HG02798 (cell line): Measurements from ENCODE around the gene C1QB.
"Not testable (repeated sequence)": the region's sequence is repeated elsewhere in the genome, so short reads cannot be mapped to it uniquely, and the experiment has no call there.

Source experiments
- ATAC-seq: cut with Tn5 transposase; IDR thresholded peaks from one replicate; pipeline ENCODE4 v1.9.1; 2021; ENCODE audit warnings: mild to moderate bottlenecking; ENCODE audit not compliant: unreplicated experiment, poor library complexity

Gene C1QB

DNA sequence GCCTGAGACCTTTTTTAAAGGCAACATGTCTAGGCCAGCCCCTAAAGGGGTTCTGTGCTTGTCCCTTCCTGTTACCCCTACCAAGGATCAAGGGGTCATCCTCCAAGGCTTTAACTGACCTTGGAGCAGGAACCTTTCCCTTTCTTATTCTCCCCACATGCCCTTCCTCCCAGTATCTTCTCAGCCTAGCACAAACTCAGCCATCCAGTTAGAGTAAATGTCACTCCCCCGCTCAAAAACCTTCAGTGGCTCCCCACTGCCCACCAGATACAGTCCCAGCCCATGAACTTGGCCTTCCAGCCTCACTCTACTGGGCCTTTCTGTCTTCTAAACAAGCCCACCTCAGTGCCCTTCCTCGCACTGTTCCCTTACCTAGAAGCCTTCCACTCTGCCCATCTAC is 8.8 kb downstream of the C1QB start:
- no peak for ATAC-seq

DNA sequence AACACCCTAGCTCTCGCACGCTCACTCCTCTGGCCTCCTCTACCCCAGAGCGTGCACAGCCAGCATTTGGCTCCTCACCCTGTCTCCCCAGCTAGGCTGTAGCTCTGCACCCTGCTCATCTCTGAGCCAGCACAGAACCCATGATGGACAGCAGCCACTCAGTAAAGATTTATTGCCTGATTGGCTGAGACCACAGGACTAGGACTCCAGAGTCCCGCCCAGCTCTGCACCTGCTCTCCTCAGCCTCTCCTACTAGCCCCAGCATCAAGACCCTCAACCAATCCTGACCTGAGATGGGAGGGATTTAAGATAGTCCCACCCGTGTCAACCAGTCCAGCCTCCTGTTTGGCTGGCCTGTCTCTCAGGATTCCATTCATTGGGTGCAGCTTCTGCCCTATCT is 9.3 kb downstream of the C1QB start:
- no peak for ATAC-seq

DNA sequence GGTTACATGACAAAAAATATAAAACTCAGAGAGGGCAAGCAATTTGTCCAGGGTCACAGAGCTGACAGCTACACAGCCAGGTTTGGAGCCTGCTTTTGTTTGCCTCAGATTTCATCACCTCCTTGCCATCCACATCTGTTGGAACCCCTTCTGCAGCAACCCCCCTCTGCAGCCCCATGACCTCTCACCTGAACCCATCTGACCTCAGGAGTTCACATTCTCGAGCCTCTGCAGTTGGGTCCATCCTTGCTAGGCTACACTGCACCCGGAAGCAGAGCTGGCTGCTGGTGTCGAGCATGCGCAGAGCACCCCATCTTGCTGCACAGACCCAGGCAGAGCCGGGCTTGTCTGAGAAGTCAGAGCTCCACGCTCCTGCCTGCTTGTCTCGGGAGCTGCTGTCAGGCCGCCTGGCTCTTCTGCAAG is 10.0 kb downstream of the C1QB start:
- ATAC-seq: no peak

DNA sequence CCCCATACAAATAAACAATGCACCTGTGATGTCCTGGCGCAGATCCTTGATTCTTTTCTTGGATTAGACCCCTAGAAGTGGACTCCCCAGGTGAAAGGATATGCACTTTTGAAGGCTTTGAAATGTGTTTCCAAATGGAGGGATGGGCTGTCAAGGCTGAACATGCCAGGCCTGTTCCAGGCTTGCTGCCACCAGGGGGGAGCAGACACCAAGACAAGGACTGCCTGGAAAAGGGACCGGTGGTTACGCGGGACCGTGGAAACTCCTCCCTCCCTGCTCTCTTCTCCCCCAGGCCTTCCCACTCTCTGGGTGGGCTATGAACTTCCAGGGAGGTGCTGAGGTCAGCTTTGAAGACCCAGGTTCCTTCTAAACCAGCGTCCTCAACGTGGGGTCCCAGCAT is 12.7 kb downstream of the C1QB start:
- no peak for ATAC-seq

DNA sequence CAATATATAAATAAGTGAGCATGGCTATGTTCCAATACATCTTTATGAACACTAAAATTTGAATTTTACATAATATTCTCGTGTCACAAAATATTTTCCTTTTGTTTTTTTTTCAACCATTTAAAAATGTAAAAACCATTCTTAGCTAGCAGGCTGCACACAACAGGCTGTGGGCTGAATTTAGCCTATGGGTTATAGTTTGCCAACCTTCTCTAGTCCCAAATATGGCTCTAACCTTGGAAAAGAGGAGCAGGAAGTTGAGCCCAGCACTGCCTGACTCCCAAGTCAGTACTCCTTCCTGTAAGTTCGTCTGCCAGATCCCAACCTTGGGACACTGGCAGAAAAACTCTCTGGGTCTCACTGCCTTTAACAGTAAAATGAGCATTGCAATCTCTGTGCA is 13.4 kb downstream of the C1QB start:
- ATAC-seq: no peak

DNA sequence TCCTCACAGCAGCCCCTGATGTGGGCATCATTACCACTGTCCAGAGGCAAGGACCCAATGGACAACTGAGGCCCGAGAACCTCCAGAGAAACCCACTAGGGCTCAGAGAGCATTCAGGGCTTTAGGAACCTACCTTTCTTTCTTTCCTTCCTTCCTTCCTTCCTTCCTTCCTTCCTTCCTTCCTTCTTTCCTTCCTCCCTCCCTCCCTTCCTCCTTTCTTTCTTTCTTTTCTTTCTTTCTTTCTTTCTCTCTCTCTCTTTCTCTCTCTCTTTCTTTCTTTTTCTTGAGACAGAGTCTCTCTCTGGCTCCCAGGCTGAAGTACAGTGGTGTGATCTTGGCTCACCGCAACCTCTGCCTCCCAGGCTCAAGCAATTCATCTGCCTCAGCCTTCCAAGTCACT is 15.8 kb downstream of the C1QB start:
- not testable (repeated sequence) for ATAC-seq

DNA sequence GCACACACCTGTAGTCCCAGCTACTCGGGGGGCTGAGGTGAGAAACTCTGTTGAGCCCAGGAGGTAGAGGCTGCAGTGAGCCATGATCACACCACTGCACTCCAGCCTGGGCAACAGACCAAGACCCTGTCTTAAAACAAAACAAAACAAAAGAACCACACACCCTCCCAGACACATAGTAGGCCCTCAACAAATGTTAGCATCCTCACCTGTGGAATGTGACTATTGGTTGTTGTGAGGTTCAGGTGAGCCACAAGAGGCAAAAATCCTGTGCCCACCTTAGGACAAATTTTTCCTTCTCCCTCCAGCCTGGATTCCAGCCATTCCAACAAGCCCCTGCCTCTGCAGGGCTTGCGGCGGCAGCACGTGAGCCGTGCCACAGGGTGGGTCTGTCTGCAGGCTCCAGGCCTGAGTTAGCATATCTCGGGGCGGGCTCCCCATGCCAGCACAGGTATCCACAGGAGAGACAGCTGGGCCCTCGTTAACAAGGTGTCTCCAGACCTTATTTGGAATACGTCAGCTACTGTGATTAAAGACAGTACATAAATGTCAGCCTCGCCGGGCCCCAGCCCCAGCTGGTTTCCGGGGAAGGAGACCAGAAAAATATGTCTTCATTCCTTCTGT is 17.4 kb downstream of the C1QB start:
- ATAC-seq: no peak

DNA sequence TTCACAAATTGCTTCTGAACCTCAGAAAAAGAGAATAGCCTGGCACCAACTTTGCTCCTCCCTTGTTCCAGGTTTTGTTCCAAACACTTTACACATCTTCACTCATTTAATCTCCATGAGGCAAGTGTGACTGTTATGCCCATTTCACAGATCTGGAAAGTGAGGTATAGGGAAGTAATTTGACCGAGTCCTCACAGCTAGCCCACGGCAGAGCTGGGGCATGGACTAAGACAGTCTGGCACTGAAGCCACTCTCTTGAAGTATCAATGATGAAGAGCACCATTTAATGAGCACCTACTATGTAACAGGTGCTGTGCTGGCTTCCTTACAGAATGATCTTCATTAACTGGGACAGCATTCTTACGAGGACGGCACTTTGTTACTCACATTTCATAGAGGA is 19.0 kb downstream of the C1QB start:
- no peak for ATAC-seq

DNA sequence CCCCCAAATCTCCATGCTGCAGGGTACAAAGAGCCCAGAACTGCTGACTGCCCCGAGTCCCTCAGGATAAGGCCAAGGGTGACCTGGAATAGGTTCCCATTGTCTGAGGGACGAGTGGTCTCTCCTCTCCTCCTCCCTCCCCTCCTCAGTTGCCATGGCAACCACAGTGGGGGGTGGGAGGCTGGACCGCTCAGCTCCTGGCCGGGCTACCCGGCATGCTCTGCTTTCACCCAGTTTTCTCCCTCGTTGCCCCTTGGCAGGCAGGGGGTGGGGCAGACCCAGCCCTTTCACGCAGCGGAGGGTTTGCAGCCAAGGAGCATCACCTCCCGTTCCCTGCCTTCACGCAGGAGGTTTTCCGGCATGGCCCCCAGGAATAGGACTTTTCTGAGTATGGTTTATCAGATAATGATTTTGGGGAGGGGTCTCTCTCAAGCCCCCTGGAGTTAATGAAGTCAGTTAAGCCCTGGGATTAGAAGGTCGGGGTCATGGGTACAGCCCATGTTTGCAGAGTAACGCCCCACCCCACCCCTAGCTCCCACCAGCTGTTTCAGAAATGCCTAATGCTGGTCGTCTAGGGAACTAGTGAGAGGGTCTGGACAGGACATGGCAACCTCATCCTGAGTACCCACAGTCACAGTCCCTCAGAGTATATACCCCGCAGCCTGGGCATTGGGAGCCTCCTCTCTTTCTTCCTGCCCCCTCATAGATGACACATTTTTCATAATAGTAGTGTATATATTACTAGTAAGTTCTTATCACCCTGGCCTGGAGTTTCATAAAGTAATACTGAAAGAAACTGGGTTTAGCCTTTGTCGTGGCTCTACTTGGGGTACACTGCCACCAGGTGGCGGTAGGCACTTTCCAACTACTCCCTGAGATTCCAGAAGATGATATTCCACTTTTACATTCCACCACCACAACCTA is 20.7 kb downstream of the C1QB start:
- ATAC-seq: no peak

DNA sequence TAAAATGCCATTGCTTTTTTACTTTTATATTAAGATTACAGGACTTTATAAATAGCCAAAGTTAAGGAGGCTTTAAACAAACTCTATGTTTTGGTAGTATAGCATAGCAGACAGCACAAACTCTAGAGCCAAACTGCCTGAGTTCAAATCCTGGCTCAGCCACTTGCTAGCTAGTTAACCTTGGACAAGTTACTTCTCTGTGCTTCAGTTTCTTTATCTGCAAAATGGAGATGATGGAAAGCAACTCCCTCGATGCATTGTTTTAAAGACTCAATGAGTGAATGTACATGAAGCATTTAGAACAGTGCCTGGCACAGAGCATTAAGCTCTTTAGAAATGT is 21.3 kb downstream of the C1QB start:
- no peak for ATAC-seq

DNA sequence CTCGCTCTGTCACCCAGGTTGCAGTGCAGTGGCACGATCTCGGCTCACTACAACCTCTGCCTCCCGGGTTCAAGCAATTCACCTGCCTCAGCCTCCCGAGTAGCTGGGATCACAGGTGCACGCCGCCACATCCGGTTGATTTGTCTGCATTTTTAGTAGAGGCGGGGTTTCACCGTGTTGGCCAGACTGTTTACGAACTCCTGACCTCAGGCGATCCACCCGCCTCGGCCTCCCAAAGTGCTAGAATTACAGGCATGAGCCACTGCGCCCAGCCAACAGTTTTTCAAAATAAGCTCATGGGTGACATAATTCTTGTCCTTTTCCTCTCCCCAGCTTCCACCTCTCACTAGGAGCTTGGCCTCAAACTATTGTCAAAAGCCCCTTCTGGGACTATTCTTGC is 23.1 kb downstream of the C1QB start:
- not testable (repeated sequence) for ATAC-seq

DNA sequence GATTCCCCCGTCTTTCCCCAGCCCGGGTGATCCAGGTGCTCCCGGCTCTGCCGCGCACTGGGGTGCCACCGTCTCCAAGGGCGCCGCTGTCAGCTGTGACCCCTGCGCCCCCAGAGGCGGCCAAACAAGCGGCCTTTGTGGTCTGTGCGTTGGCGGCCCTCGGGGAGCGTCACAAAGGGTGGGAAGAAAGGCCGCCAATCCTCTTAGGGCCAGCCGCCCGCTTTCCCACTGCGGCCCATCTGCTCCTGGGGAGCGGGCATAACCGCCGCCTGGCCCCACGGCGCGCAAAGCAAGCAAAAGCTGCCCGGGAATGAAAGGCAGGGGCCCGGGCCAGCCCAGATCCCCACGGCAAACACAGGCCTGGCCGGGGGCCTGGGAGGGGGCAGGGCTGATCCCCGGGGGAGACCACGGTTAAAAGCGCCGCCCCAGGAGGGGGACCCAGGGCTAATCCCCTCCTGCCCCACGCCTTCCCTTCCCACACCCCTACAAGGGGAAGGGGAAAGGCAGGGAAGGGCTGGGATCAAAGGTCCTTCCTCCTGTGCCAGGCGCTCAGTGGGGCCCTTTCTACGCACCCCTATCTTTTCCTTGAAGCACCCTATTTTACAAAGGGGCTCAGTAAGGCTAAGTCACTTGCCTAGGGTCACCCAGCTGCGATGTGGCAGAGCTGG is 24.0 kb downstream of the C1QB start:
- ATAC-seq: no peak

DNA sequence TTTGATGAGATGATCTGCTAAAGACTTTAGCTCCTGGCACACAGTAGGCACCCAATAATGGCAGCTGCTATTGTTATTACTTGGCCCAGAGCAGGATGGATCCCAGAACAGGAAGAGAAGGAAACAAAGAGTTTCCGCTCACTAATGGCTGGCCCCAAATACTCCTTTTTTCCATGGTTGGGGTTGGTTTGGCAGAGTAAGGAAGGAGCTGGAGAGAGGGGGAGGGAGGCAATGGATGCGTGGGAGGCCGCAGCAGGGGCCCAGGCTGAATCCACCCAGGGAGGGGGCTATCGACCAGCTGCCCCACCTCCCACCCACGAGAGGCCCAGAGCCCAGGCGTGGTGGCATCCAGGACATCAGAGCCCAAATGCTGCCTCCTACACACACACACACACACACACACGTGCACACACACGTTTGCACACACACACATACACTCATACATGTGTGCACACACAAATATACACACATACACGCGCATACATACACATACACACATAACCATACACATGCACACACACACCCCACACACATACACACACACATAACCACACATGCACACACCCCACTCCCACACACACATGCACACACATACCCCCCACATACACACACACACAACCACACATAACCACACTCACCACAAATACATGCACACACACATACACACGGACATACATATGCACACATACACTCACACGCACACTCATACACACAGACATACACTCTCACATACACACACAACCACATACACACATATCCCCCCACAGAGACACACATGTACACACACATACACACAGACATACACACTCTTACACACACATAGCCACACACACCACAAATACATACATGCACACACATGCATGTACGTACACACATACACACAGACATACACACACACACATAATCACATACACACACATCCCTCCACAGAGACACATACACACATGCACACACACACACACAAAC is 25.2 kb downstream of the C1QB start:
- no peak for ATAC-seq

DNA sequence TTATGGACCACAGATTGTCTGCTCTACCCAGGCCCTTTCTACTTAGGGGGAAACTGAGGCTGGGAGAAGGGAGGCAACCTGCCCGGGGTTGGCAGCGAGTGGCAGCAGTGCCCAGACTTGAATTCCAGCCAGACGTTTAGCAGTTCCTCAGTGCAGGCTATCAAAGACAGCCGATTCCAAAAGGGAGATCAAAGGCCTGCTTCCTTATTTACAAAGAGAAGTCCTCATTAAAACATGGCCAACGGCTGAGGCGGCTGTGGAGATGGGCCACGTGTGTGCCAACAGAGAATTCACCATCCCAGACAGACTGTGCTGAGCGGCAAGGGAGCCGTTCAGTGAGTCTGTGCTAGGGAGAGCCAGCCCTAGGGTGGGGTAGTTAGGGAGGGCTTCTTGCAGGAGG is 27.7 kb downstream of the C1QB start:
- no peak for ATAC-seq

DNA sequence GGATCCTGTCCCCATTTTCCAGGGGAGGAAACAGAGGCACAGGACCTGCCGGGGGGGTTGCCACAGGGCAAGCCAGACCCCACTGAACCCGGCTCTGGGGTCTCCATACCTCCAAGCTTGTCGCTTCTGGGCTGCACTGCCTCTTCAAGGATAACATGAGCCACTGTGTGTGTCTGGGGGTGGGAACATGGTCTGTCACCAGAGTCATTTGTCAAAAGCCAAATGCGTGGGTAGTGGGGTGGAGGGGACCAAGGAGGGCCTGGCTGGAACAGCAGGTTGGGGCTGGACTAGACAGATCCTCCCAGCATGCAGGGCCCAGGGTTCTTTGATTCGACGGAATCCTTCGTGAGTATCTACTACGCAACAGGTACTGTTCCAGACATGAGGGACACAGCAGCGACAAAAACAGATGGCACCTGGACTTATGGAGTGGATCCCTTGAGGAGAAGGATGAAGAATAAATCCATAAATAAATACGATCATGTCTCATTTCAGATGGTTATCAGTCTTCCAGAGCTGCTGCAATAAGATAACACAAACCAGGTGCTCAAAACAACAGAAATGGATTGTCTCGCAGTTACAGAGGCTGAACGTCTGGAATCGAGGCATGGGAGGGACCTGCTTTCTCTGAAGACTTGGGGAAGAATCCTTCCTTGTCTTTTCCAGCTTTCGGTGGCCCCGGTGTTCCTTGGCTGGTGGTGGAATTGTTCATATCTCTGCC is 28.7 kb downstream of the C1QB start:
- ATAC-seq: no peak

DNA sequence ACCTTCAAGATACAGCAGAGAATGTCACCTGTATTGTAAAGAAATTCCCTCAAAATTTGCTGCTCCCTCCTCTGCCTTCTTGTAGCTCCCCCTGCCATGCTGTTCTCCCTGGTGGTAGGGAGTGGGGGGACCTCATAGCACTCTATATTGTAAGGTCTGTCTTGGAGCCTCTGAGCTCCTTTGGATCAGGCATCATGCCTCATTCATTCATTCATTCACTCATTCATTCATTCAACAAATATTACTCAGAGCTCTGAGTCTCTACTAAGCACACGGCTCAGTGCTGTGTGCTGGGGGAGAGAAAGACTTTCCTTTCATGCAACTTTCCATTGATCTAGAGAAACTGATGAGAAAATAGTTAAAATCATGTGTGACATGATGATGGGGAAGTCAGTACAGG is 30.5 kb downstream of the C1QB start:
- no peak for ATAC-seq

DNA sequence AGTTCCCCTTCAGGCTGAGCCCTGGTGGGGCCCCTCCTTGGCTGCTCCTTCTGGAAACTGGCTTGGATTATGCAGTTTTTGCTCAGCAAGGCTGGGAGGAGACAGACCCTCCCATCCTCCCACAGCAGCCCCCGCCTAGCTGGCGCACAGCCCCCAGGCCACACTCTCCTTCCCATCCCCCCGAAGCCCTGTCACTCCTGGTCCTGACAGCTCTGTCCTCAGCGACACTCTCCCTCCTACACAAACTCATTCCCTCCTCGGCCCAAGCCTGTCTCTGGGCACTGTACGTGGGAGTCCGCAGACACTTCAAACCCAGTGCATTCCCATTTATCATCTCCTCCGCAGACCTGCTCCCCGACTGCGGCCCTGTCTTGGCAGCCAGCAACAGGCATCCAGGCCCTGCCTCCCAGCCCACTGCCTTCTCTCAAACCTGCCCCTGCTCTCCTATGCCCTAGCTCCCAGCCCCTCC is 32.6 kb downstream of the C1QB start:
- no peak for ATAC-seq

DNA sequence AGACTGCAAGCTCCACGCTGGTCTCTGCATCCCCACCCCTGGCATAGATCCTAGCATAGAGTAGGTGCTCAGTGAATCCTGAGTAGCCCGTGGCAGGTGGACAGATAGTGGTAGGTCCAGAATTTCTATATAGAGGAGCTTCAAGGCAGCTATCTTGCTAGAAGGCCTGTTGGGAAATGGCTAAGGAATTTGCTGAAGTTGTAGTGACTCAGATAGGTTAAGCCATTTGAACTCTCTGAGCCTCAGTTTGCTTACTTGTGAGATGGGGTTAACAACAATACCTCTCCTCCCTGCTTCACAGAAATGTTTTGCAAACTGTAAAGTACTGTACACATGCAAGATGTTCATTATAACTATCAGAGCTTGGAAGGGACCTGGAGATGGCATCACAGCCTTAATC is 34.2 kb downstream of the C1QB start:
- ATAC-seq: no peak

DNA sequence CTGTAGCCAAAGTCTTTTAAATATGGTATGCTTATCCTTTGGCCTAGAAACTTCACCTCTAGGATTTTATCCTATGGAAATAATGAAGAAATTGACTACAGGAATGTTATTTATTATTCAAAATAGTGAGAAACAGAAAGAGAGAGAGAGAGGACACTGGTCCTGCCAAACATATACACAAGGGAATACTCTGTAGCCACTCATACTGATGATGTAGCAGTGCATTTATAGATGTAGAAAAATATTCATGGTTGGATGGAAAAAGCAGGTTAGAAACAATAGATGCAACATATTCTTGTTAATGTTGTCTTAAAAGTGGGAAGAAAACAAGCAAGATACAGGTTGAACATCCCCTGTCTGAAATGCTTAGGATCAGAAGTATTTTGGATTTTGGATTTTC is 35.4 kb downstream of the C1QB start:
- ATAC-seq: no peak

DNA sequence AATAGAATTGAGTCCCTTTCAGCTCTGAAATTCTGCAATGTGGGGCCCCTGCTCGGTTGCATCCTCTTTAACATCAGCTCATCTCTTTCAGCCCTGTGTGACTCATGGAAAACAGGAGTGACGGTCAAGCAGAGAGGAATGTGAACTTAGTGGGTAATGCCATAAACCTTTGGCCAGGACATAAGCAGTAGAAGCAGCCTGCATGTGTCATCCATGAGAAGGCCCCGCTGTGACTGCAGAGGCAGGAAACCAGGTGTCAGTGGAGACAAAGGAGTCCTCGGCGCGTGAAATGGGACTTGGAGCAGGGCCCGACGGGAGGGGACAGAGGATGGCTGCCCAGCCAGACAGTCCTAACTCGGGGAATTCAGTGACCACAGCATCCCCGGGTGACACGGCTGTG is 36.5 kb downstream of the C1QB start:
- no peak for ATAC-seq
